IPS-15b (cell line): Measurements from ENCODE around the gene NAP1L1.

Experiments
- H3K27me3 ChIP-seq: one replicate; pipeline ENCODE4 v1.6.1; 2013; ENCODE audit warnings: low read length; ENCODE audit not compliant: control insufficient read depth, insufficient read depth
- H3K36me3 ChIP-seq: one replicate; pipeline ENCODE4 v1.6.1; 2013; ENCODE audit warnings: low read length; ENCODE audit not compliant: control insufficient read depth, insufficient read depth
- H3K4me1 ChIP-seq: one replicate; pipeline ENCODE4 v1.6.1; 2013; ENCODE audit warnings: mild to moderate bottlenecking, low read length; ENCODE audit not compliant: control insufficient read depth, insufficient read depth
- H3K4me3 ChIP-seq: one replicate; pipeline ENCODE4 v1.5.1; 2013; ENCODE audit warnings: low read depth, low read length
- H3K9ac ChIP-seq: one replicate; pipeline ENCODE4 v1.6.1; 2013; ENCODE audit warnings: low read depth, mild to moderate bottlenecking, low read length
- H3K9me3 ChIP-seq: one replicate; pipeline ENCODE4 v1.6.1; 2013; ENCODE audit warnings: mild to moderate bottlenecking, low read length; ENCODE audit not compliant: control insufficient read depth, insufficient read depth

The NAP1L1 gene

GRCh38 chr12:76033081-76034011 lies 51.1 kb downstream of the NAP1L1 start:
- peaks cover 10% of the 10 kb centered on the region for H3K4me1 ChIP-seq
- no peaks in the 10 kb centered on the region for H3K36me3 ChIP-seq
- H3K9me3 ChIP-seq: no peaks in the 10 kb centered on the region
- H3K9ac ChIP-seq: no peak overlapping the region
- H3K4me3 ChIP-seq: peak overlapping the region; percentile 94
- H3K27me3 ChIP-seq: no peaks in the 10 kb centered on the region

- no peaks in the 10 kb centered on the region for H3K27me3 ChIP-seq
- no peaks in the 10 kb centered on the region for H3K9me3 ChIP-seq
- H3K4me3 ChIP-seq: peak overlapping the region; percentile 94
- peak overlapping the region; percentile 37 for H3K9ac ChIP-seq
- peaks cover 3% of the 10 kb centered on the region for H3K4me1 ChIP-seq
- H3K36me3 ChIP-seq: no peaks in the 10 kb centered on the region
These were observed 52.2 kb downstream of the NAP1L1 start for GRCh38 chr12:76032043-76032981.

- Histone ChIP-seq H3K27me3 (no peaks in the 10 kb centered on the region), H3K4me3 (peak within 1 kb of the TSS; percentile 94), H3K36me3 (no peaks in the 10 kb centered on the region), H3K4me1 (peaks cover 5% of the 10 kb centered on the region), H3K9ac (peak within 1 kb of the TSS; percentile 80), H3K9me3 (no peaks in the 10 kb centered on the region)
These were observed 53.0 kb downstream of the NAP1L1 start, which contains the start of gene PHLDA1 for GRCh38 chr12:76031414-76032042. Gene PHLDA1 (minus strand): TSS chr12:76031776.

- no peaks in the 10 kb centered on the region for H3K27me3 ChIP-seq
- H3K4me1 ChIP-seq: peaks cover 5% of the 10 kb centered on the region
- no peaks in the 10 kb centered on the region for H3K36me3 ChIP-seq
- H3K9me3 ChIP-seq: no peaks in the 10 kb centered on the region
- peak overlapping the region; percentile 80 for H3K9ac ChIP-seq
- H3K4me3 ChIP-seq: peak overlapping the region; percentile 94
These were observed 53.4 kb downstream of the NAP1L1 start for GRCh38 chr12:76031081-76031413.

- H3K36me3 ChIP-seq: no peaks in the 10 kb centered on the region
- H3K9ac ChIP-seq: peak overlapping the region; percentile 80
- H3K27me3 ChIP-seq: no peaks in the 10 kb centered on the region
- H3K4me1 ChIP-seq: peaks cover 5% of the 10 kb centered on the region
- no peaks in the 10 kb centered on the region for H3K9me3 ChIP-seq
- peak overlapping the region; percentile 94 for H3K4me3 ChIP-seq
These were observed 54.0 kb downstream of the NAP1L1 start for GRCh38 chr12:76030341-76031080.

GRCh38 chr12:76029982-76030340 lies 54.5 kb downstream of the NAP1L1 start:
- peak overlapping the region; percentile 80 for H3K9ac ChIP-seq
- H3K4me1 ChIP-seq: peaks cover 5% of the 10 kb centered on the region
- H3K36me3 ChIP-seq: no peaks in the 10 kb centered on the region
- peak overlapping the region; percentile 94 for H3K4me3 ChIP-seq
- H3K9me3 ChIP-seq: no peaks in the 10 kb centered on the region
- no peaks in the 10 kb centered on the region for H3K27me3 ChIP-seq

- Histone ChIP-seq H3K36me3 (no peaks in the 10 kb centered on the region), H3K4me3 (peak overlapping the region; percentile 94), H3K9ac (no peak overlapping the region), H3K27me3 (no peaks in the 10 kb centered on the region), H3K9me3 (no peaks in the 10 kb centered on the region), H3K4me1 (peaks cover 5% of the 10 kb centered on the region)
These were observed 55.8 kb downstream of the NAP1L1 start for GRCh38 chr12:76028571-76029277.

- Histone ChIP-seq H3K9ac (no peak overlapping the region), H3K9me3 (no peaks in the 10 kb centered on the region), H3K4me3 (no peak overlapping the region), H3K4me1 (peaks cover 5% of the 10 kb centered on the region), H3K27me3 (no peaks in the 10 kb centered on the region), H3K36me3 (no peaks in the 10 kb centered on the region)
These were observed 57.8 kb downstream of the NAP1L1 start for GRCh38 chr12:76026643-76027063.

GRCh38 chr12:76025601-76026575 lies 58.6 kb downstream of the NAP1L1 start:
- Histone ChIP-seq H3K9me3 (no peaks in the 10 kb centered on the region), H3K9ac (no peak overlapping the region), H3K36me3 (no peaks in the 10 kb centered on the region), H3K27me3 (no peaks in the 10 kb centered on the region), H3K4me1 (peaks cover 5% of the 10 kb centered on the region), H3K4me3 (no peak overlapping the region)
